Measurements from ENCODE around the gene TLE3.
"Not testable (repeated sequence)": the region's sequence is repeated elsewhere in the genome, so short reads cannot be mapped to it uniquely, and the experiment has no call there.

Gene TLE3

DNA sequence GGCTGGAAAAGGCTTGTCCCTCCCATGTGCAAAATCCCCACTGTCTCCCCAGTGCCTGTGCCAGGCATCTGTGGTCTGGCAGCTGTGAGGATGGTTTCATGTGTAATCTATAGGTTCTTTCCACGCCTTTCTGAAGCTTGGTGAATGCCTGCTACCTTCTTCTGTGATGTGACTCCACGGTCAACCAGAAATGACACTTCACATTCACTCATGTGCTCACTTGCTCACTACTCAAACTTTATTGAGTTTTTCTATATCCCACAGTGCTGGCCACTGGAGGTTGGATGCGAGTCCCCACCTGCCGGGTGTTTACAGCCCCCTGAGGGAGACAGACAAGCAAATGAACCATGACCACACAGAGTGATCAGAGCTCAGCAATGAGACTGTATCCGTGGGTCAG lies 27.9 kb upstream of the TLE3 start:
- no peak for FAIRE-seq

DNA sequence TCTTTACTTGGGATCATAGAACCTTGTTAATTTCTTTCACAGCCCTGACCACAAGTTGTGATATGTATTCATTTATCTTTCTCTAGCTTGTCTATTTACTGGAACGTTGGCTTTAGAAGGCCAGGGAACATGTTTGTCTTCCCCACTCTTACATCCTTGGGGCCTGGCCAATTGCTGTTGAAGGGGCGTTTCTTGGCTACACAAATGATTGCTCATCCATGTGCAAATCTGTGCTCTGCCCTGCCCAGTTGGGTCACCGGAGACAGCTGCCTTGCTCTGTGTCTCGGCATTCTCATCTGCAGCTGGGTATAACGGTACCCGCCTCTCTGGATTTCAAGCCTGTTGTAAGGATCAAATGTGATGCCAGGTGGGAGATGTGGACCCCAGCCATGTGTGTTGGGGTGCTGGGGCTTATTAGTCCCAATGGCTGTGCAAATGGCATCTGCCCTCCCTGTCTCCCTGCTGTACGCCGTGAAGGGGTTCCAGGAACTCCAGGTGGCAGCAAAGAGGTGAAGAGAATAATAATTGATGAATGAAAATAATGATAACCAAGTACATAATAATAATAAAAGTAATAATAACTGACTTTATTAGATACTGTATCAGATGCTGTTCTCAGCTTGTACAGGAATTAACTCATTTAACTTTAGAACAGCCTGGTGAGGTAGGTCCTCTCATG lies 24.0 kb upstream of the TLE3 start:
- no peak for FAIRE-seq

DNA sequence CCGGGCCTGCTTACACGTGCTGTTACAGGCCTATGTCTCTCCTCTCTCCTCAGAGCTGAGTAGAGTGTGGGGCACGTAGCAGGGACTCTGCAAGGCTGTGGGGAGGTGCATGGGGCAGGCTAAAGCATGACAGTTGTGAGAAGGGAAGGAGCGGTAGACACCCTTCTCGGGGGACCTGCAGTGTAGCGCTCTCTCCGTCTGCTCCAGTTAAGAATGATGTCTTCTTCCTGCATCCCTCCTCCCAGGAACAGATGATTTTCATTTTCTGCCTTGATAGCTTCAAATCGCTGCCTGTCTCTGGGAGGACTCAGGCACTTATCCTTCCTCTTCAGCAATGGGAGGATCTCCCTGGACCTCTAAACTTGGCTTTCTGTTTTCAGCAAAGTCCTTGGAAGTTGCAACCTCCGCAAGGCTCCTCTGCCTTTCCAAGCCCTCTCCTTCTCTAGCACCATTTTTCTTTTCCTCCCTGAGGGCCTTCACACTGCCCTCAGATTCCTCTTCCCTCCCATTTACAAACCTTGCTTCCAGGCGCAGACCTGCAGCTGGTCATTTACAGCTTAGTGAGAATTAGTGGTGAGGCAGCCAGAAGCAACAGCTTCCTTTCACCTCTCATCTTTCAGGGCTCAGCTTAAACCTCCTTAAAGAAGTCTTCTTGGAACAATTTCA lies 23.4 kb upstream of the TLE3 start:
- no peak for FAIRE-seq

DNA sequence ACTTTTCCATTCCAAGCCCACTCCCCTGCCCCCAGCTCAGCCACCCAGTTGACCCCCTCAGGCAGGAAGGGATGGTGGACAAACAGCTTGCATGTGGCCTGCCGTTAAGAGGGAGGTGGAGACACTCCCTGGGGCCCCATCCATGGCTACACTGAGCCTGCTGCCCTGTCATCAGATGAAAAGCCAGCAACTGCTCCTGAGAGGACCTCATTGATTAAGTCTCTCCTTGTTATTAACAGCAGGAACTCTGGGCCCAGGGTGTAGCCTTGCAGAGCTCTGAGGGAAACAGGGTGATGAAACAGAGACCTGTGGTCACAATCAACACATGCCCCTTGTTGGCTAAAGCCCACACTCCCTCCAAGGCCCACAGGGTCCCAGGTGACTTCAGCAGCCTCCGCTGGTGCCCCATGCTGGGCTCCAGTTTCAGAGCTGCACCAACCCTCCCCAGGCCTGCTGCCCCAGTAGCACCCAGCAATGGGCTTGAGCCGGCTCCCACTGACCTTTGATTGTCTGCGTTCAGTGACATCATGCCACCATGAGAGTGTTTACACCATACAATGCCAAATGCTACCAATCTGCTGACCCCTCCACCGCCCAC lies 22.3 kb upstream of the TLE3 start:
- no peak for FAIRE-seq

DNA sequence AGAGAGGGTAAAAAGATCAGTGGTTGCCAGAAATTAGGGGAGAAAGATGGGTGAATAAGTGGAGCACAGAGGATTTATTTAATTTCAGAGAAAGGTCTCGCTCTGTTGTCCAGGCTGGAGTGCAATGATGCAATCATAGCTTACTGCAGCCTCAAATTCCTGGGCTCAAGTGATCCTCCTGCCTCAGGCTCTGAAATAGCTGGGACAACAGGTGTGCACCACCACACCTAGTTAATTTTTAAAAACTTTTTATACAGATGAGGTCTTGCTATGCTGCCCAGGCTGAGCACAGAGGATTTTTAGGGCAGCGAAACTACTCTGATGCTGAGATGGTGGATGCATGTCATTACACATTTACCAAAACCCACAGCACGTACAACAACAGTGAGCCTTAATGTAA lies 20.9 kb upstream of the TLE3 start:
- FAIRE-seq: no peak

DNA sequence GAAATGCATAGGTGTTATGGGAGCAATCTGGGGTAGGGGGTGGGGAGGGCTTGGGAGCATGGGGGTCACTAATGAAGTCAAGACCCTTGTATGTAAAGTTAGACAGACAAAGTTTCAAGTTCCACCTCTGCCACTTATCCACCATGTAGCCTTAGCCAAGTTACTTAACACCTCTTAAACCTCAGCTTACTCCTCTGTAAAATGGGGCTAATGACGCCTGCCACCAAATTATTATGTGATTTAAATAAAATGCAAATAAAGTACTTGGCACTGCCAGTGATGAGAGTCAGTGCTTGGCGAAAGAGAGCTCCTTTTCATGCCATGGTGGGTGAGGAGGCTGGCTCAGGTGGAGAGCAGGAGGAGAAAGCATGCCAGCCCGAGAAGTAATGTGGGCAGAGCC lies 18.6 kb upstream of the TLE3 start:
- no peak for FAIRE-seq

DNA sequence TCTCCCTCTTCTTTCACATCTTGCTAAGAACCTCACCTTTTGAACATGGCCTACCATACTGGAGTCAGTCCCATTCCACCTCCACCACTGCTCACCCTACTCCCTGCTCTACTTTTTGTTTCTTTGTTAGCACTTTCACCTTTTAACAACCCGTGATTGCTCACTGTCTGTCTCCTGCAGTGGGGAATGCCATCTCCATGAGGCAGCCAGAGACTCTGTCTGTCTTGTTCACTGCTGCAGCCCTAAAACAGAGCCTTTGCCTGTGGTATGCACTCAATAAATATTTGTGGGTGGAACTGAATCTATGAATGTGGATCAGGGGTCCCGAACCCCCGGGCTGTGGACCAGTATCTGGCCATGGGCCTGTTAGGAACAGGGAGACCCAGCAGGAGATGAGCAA lies 16.5 kb upstream of the TLE3 start:
- no peak for FAIRE-seq

DNA sequence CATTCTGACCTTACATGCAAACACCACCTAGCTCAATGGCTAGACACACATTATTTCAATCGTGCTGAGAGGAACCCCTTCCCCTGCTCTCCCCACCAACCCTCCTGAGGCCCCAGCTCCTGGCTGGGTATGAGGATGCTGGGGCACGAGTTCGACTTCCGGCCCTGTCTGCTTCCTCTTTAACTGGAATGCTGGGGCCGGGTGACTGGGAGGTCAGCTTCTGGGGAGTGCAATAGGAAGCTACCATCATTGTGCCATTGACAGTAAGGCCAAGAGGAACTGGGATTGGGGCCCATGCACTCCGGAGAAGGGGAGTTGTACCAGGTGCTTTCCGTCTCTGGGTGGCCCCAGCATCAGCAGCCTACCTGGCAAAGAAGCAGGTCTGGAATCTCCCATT lies 15.6 kb upstream of the TLE3 start:
- FAIRE-seq: no peak

DNA sequence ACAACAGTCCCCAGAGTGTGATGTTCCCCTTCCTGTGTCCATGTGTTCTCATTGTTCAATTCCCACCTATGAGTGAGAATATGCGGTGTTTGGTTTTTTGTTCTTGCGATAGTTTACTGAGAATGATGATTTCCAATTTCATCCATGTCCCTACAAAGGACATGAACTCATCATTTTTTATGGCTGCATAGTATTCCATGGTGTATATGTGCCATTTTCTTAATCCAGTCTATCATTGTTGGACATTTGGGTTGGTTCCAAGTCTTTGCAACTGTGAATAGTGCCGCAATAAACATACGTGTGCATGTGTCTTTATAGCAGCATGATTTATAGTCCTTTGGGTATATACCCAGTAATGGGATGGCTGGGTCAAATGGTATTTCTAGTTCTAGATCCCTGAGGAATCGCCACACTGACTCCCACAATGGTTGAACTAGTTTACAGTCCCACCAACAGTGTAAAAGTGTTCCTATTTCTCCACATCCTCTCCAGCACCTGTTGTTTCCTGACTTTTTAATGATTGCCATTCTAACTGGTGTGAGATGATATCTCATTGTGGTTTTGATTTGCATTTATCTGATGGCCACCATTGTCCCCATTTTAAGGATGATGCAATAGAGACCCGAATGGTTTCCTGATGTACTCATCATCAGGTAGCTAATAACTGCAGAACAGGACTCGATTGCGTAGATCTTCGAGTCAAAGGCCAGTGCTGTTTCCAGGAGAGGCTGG lies 15.0 kb upstream of the TLE3 start:
- FAIRE-seq: not testable (repeated sequence)

DNA sequence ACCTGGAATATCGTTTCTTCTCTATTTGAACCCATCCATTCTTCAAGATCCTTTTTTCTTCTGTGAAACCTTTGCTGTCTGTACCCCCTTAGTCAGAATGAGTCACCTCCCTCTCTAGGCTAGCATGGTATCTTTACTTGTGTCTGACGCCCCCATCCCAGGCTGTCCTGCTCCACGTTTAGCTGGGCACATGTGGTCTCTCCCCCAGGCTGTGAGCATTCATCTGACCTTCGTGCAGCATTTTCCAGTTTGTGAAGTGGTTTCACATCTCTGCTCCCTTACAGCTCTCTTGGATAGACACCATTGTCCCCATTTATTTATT lies 14.3 kb upstream of the TLE3 start:
- no peak for FAIRE-seq

DNA sequence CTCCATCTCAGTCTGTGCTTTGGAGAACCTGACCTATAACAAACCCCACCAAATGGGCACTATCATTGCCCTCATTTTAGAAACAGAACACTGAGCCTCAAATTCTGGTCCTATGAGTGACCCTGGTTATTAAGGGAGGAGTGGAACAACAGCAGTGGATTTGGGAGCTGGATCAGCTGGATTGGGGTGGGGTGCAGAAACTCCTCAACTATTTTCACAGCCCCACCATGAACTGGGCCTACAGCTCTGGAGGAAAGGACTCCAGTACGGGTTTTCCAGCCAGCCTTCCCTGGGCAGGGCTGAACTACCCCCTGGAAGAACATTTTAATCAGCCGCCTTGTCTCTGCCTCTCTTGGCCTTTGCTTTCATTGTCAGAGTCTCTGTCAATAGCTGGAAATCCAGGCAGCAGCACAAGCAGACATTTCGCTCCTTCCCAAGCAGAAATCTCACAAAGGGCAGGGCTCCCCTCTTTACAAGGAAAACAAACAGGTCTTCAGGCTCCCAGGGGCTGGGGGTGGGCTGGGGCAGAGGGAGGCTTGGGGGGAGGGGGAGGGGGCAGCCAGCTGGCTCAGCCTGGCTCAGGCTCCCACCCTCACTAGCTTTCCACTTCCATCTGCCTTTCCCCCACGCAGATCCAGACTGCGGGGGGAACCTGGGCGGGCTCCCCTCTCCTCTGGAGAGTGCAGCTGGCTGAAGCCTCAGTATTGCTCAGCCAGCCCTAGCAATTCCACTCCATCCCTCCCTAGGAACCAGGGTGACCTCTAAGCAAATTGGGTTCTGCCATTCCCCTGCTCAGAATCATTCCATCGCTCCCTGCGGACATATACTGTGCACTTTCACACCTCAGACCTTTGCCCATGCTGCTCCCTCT lies 13.7 kb upstream of the TLE3 start:
- FAIRE-seq: no peak

DNA sequence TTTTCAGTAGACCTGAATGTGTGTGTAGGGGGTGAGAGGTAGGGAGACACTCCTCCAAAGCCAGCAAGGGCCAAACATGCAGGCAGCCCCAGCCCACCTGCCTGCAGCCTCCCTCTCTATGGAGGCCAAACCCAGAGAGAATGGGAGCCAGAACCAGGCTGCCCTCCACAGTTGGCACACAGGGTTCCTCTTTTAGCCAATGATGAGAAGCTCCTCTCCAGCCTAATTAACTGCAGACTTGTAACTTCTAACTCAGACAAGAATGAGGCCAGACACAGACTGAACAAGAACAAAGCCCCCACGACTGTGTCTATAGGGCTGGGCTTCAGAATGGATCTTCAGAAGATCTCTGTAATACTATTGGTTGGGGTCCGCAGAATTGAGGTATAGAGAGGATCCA lies 12.3 kb upstream of the TLE3 start:
- FAIRE-seq: no peak

DNA sequence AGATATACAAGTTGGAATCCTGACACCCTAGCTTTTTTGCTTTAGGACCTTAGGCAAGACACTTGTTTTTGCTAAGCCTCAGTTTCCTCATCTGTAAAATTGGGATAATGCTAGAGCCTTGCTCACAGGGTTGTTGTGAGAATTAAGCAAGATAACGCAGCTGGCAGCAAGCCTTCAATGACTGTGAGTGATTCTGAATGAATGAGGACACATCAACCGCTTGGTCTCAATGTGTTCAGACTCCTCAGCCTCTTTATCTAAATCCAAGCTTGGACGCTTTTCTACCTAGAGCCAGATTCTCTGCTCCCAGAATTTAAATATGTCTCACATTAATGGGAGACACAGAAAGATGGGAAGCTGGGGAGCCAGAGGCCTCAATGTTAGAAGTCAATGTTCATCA lies 11.8 kb upstream of the TLE3 start:
- no peak for FAIRE-seq

DNA sequence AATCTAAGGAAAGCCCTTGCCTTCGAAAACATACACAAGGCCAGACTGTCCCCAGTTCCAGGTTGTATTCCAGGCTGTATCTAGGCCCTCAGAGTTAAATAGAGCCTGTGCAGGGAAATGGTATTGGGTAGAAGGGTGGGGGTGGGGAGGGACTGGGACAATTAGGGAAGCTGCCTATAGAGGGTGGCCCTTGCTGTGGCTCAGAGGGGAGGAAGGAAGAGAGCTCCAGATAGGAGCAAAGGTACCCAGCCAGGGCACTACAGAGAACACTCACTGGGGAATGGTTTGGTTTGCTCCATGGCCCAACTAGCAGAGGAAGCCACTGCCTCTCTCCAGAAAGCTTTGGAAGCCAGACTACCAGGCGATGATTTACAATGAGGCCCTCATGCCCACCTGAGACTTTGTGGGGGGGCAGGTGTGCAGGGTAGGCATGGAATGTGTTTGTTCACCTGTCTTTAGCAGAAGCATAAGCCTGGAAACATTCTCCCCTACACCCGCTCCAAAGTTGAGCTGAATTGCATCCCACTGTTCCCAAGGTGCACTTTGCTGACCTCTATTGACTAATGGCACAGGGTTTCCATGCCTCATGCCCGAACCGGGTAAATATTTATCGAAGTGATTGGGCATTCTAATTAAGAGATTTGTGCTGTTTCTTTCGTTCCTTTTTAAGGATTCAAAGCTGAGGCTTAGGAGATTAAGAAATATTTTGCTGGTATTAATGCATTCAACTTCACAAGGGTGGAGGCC lies 6.3 kb upstream of the TLE3 start:
- FAIRE-seq: no peak

DNA sequence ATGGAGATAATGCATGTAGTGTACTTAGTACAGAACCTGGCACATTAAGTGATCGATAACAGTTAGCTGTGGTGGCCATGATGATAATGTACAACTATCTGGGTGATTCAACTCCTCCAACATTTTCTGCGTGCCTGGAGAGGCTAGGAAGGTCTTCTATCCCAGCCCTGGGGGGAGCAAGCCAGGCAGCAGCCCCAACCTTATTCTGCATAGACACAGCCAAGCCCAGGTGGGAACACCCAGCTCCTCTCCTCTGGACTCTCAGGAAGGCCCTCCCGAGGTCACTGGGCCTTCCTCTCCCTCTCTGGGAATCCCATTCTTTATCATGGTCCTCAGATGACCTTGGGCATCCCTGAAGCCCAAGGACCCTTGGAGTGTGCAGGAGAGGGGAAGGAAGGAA lies 5.1 kb upstream of the TLE3 start:
- no peak for FAIRE-seq

DNA sequence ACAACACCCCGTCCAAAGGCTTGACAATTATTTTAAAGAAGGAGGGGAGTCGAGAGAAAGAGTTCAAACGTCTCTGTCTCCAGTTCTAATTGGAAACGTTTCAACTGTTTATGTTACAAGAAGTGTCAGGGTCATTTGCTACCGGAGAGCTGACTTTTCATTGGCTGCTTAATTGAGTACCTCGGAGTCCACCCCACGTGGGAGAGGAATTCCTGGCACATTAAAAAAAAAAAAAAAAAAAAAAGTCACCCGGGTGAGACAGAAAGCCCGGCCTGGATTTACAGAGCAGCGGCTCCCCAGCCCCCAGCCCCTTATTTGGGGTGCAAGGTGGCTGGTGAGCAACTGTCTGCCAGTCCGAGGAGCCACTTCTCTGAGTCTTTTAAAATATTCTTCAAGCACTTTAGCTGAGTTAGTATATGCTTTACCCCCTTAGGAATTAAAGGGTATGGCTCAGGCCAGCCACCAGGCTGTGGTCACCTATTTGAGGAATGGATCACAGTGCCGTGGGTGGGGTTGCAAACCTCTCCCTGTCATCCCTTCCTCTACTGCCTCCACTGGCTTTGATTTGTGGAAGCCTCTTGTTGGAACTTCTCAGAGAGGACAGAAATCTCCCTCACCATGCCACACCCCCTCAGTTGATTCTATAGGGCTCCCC lies 3.9 kb upstream of the TLE3 start:
- FAIRE-seq: no peak

DNA sequence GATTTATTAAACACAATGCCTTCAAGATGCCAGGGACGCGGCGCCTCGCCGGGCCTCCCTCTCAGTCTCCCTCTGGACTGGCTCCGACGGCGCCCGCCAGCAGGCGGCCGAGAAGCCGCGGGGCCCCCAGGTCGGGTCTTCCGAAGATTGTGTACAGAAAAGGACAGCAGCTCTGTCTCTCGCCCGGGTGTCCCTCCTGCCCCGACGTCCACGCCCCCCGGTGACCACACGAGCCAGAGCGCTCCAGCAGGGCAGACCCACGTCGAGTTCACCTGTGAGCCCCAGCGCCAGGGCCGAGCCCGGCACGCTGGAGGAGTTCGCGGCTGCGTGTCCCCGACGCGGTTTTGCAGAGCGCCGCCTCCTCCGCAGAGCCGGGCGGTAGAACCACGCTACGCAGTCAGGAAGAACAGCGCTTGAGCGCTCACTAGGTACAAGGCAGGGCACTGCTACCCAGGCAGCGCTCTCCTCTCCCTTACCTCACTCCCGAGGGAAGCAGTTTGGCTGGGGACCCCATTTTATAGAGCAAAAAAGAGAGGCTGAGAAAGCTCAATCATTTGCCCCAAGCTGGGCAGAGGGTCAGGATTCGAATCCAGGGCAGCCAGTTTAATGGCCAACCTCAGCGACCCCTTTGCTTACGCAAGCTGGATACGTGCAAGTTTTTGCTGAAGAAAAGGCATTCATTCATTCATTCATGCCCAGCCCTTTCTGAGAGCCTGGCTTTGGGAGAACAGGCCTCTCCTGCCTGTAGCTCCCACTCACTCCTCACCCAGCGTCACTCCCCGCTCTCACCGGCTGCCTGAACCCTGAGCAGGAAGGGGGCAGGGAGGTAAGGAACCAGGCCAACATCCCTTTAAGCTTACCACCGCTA lies 3.0 kb upstream of the TLE3 start:
- no peak for FAIRE-seq

DNA sequence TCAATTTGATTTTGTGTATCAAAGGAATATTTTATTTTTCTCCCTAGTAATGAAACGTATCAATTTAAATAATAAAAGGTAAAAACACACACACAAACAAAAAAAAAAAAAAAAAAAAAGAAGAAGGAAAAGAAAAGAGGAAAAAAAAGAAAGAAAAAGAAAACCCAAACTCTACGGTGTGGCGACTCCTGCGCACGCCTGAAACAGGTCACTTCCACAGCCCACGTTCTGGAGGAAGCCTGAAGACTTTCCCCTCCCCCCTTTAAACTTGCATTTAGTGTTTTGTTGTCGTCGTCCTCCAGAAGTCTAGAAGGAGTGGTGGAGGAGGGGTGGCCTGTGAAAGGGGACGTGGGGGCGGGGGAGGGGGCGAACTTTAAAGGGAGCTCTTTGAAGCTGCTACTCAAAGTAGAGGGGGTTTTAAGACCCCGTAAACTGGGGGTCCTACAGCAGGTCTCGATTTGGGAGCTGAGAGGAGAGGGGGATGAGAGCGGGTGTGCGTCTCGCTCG lies 2.3 kb upstream of the TLE3 start:
- FAIRE-seq: no peak

DNA sequence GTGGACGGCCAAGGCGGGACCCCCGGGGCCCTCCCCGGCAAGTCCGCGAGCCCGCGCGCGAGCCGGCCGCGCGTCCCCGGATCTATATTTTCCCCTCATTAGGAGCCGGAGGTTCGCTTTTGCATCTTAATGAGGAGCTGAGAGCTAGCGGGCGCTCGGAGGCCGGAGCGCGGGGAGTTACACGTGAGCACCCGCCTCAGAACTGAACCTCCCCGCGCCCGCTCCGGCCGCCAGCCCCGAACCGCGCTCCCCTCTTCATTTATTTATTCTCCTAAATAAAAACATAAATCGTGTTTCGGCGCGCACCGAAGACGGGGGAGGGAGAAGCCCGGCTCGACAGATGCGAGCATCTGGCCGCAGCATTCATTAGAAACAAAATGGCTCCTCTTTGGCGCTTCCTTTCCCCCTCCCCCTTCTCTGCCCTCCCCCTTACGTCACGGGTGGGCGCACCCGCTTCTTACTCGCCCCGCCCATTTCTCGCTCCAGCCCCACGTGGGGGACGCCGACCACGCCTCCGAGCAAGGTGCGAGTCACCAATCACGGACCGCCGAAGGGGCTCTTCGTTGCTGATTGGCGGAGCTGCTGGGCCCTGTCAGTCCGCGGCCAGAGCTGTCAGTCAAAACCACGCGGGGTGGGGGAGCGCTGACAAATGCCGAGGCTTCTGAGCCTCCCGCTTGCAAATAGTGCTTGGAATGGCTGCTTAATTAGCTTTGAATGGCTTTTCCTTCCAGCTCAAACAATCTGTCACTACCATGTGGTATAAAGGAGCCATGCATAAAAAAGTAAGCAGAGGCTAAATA lies 1.6 kb upstream of the TLE3 start:
- FAIRE-seq: peak; percentile 89
